GM12874 (cell line): ENCODE results near the gene FADD.

ENCODE experiments used
- TF ChIP-seq, protein P1 (sequence below): IDR thresholded peaks from 2 replicates; pipeline ENCODE4 v1.5.1; 2011; ENCODE audit warnings: low read depth, mild to moderate bottlenecking, control low read depth, low read length, moderate library complexity; ENCODE audit not compliant: insufficient read depth

Gene FADD

DNA sequence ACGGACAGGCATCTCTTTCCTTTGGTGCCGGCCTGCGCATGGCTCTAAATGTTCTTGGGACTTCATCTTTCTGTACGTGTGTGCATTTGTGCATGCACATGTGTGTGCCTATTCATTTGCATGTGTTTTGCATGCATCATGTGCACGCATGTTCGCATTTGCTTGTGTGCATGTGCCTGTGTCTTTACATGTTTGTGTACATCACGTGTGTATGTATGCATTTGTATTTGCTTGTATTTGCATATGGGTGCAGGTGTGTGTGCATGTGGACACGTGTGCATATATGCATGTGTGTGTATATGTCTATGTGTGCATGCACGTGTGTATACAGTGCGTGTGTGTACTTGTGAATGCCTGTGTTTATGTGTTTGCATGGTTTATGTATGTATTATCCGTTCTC, 13.5 kb upstream of the FADD start:
- TF ChIP-seq, protein P1, sequence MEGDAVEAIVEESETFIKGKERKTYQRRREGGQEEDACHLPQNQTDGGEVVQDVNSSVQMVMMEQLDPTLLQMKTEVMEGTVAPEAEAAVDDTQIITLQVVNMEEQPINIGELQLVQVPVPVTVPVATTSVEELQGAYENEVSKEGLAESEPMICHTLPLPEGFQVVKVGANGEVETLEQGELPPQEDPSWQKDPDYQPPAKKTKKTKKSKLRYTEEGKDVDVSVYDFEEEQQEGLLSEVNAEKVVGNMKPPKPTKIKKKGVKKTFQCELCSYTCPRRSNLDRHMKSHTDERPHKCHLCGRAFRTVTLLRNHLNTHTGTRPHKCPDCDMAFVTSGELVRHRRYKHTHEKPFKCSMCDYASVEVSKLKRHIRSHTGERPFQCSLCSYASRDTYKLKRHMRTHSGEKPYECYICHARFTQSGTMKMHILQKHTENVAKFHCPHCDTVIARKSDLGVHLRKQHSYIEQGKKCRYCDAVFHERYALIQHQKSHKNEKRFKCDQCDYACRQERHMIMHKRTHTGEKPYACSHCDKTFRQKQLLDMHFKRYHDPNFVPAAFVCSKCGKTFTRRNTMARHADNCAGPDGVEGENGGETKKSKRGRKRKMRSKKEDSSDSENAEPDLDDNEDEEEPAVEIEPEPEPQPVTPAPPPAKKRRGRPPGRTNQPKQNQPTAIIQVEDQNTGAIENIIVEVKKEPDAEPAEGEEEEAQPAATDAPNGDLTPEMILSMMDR, result no peak

DNA sequence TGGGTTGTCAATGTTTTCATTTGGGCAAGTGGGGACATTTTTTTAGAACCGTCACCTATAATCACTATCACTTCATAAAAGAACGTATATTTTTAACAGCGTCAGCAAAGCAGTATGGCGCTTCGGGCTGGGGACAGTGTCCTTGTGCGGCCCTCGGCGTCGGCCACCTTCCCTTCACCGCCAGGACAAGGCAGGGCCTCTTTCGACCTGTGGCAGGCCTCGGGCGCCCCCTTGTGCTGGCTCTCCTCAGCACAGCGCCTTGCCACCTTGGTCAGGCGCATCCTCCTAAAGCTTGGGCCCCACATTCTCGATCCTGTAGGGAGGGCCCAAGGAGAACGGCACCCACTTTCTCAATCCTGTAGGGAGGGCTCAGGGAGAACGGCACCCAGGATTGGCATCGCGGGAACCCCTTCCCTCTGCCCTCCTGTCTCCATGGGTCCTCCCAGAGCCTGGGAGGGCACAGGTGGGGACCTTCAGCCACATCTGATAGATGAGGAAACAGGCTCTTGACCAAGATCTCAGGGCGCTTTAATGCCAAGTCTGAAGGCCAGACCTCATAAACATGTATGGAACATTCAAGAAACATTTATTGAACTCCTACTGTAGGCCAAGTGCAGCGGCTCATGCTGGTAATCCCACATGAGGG, 11.5 kb upstream of the FADD start:
- TF ChIP-seq, protein P1, result peak; percentile 82

DNA sequence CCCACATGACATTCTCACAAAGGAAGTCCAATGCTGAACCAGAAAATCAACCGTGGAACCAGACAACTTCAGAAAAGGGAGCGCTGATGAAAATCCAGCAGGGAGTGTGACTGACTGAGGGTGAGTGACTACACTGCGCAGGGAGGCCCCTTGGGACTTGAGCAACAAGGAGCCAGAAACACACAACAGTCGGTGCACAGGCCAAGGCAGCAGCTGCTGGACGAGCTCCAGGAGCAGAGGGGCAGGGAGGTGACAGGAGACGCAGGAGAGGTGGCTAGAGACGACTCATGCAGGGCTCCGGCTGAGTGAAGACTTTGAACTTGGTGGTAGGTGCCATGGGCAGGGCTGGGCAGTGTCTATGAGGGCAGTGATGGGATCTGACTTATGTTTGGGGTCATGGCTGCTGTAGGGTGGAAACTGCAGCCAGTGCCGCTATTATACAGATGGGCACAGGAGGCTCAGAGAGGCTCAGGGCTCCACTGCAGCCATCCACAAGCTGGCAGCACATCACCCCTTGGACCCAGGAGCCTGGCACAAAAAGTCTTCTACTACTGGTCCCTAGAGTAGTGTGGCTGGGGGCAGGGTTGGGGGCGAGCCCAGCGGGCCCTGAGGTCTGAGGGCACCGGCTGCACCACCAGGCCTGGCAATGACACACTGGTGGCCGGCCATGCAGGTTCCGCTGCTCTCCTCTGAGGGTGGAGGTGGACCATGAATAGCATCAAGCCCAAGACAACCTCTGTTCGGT, 10.3 kb upstream of the FADD start:
- TF ChIP-seq, protein P1, result no peak

DNA sequence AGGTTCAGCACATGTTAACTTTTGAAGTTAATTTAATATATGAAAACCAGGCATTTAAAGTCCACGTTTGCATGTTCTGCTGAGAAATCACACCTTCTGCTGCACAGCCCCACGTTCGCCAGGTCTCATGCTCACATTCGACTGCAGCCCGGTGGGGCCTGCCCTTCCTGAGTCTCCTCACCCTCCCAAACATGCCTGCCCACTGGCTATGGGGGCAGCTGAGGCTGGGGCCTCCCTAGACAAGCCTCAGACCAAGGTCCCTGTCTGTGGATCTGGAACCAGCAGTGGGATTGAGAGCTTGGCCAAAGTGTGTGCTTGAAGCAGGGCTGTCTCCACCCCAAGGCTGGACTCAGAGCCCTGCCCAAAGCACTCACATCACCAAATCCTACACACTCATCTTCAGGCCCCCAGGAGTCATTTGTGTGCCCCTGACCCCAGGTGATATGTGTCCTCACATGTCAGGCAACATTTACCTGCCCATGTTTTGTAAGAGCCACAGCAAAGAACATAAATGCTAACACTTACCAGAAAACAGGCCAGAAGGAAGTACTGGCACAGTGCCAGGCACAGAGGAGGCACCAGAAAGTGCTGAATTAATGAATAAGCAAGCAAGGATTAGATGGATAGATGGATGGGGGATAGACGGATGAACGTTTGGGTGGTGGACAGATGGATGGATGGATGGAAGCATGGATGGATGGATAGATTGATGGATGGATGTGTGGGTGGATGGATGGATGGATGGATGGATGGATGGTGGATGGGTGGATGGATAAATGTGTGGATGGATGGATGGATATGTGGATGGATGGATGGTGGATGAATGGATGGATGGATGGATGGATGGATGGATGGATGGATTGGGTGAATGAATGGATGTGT, 9.4 kb upstream of the FADD start:
- TF ChIP-seq, protein P1, result no peak

DNA sequence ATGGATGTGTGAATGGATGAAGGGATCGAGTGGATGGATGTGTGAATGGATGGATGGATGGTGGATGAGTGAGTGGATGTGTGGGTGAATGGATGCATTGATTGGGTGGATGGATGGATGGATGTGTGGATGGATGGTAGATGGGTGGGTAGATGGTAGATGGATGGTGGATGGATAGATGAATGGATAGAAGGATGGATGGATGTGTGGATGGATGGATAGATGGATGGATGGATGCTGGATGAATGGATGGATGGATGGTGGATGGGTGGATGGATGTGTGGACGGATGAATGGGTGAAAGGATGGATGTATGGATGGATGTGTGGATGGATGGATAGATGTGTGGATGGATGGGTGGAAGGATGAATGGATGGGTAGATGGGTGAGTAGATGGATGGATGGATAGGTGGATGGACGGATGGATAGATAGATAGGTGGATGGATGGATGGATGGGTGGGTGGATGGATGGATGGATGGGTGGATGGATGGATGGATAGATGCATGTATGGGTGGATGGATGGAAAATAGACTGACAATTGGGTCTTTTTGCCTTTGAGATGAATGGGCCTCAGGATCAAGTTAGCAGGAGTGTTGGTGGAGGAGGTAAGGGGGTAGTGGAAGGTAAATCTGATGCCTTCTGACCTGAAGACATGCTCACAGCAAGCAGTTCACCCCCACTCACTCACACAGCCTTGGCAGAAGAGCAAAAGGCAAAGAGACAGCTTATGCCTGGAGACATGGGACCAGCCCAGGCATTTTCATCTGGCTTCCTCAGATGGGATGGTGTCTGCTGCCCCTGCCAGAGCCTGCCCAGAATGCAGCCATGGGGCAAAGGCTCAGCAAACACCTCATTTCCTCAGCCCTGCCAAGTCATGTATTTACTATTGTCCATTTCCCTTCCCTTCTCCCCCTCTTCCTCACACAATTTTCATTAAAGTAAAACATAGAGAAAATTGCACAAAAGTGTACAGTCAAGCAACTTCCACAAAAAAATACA, 8.0 kb upstream of the FADD start:
- TF ChIP-seq, protein P1, result no peak

DNA sequence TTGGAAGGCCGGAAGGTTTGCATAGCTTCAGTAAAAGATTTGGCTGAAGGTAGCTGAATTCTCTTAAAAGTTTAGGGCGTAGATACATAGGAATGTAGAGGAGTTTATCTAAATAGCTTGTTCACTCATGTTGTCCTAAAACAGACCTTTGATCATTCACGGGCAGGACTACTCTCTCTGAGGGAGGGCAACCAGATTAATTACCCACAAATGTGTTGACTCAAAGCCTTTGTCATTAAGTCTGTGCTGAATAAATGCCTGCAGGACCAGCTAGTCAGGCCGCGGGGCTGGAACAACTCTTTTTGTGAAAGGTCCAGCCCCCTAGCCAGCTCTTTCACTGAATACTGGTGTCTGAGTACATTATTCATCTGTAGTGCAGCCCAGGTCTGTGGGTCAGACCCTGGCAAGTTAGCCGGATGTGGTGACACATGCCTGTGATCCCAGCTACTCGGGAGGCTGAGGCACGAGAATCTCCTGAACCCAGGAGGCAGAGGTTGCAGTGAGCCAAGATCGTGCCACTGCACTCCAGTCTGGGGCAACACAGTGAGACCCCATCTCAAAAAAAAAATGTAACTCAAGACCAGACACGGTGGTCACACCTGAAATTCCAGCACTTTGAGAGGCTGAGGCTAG, 2.8 kb upstream of the FADD start:
- TF ChIP-seq, protein P1, result no peak
